ENCODE results near the gene ARHGEF26. TPM values are rescaled to one million over a fixed set of nuclear protein-coding genes. Genes with fewer than 3 reads are reported as not detected.

The ARHGEF26 gene
- total RNA-seq, 1 experiment from 2014 or later = 7.2 TPM

- no peak overlapping the region for H2AFZ ChIP-seq (ENCODE audit: low read depth, low read length, poor library complexity, severe bottlenecking)
- CTCF ChIA-PET = no interaction called here
- RAD21 ChIA-PET (ENCODE audit: low non-redundant PET in 1 of 2, low total read pairs in 2 of 2, uncharacterized antibody in 2 of 2, unreplicated experiment in 2 of 2) = no interaction called here
- no peak for DNase-seq (ENCODE audit: low read depth, low spot score)
- intact Hi-C loops (cut with micrococcal nuclease) = no loop called here
- H3K4me2 ChIP-seq (ENCODE audit: low read length) = no peak overlapping the region
- H3K27ac ChIP-seq (ENCODE audit: low read depth, low read length) = no peak overlapping the region
- no peaks in the 10 kb centered on the region for H3K4me1 ChIP-seq (ENCODE audit: control insufficient read depth in 1 of 2, insufficient read depth in 2 of 2, low read length in 2 of 2)
- no peak overlapping the region for H3K9ac ChIP-seq (ENCODE audit: low read length)
- H3K27me3 ChIP-seq (ENCODE audit: insufficient read depth, low read length) = no peaks in the 10 kb centered on the region
- peaks cover 10% of the 10 kb centered on the region for H3K79me2 ChIP-seq (ENCODE audit: insufficient read depth, low read length)
- no peaks in the 10 kb centered on the region for H4K20me1 ChIP-seq (ENCODE audit: insufficient read depth)
- POLR2A ChIA-PET = no interaction called here
- H3K36me3 ChIP-seq (ENCODE audit: control insufficient read depth in 1 of 2, insufficient read depth in 2 of 2, low read length in 2 of 2) = peaks cover 0 to 4% of the 10 kb centered on the region in 2 experiments; a peak in 3 of 4 replicates
- H3K4me3 ChIP-seq (replicated peaks in 1 of 2; ENCODE audit: low read depth in 1 of 2, low read length in 2 of 2) = no peak overlapping the region
- H3K9me3 ChIP-seq (ENCODE audit: control insufficient read depth in 1 of 2, insufficient read depth in 1 of 2, low read depth in 1 of 2, low read length in 2 of 2) = no peaks in the 10 kb centered on the region
- TF ChIP-seq EZH2 (IDR thresholded peaks at IDR 0.05) (no peak), POLR2A (IDR thresholded peaks at IDR 0.05; ENCODE audit: borderline replicate concordance, extremely low read depth, insufficient read depth, insufficient read length) (no peak), CEBPB (IDR thresholded peaks at IDR 0.05; ENCODE audit: low read depth) (no peak), RAD21 (IDR thresholded peaks at IDR 0.05; ENCODE audit: low read depth) (no peak), MAX (IDR thresholded peaks at IDR 0.05) (no peak), FOSL1 (IDR thresholded peaks at IDR 0.05; ENCODE audit: low read depth) (no peak), ZNF274 (IDR thresholded peaks at IDR 0.05; ENCODE audit: low read depth, low read length) (no peak), SIN3A (IDR thresholded peaks at IDR 0.05; ENCODE audit: low read depth) (no peak), YY1 (IDR thresholded peaks at IDR 0.05; ENCODE audit: extremely low read depth, insufficient replicate concordance, low read depth, low read length) (no peak), ATF3 (IDR thresholded peaks at IDR 0.05) (no peak), EZH2phosphoT487 (IDR thresholded peaks at IDR 0.05; ENCODE audit: borderline replicate concordance) (no peak), EGR1 (IDR thresholded peaks at IDR 0.05; ENCODE audit: low read depth) (no peak), SRF (IDR thresholded peaks at IDR 0.05; ENCODE audit: low read depth) (no peak), POLR2AphosphoS5 (IDR thresholded peaks at IDR 0.05; ENCODE audit: low read depth, low read length) (no peak)
- BruUV-seq (replicated peaks) = no TSS peak
- ATAC-seq = no peak
- H3K9me2 ChIP-seq (ENCODE audit: insufficient read depth) = no peaks in the 10 kb centered on the region
These were observed 11.7 kb downstream of the ARHGEF26 start for GRCh38 chr3:154132777-154133375.

Data from HCT116 (cell line).